OCI-LY1 (cell line): ENCODE data around the gene EML6.

ENCODE experiments used
- H2AFZ ChIP-seq: fragments of 200-600 bp; sonication (generic), shearing (Covaris generic); 2 replicates; pipeline ENCODE4 v1.6.0; 2014; ENCODE audit warnings: antibody characterized with exemption, mild to moderate bottlenecking, low read length
- H3F3A ChIP-seq: fragments of 200-600 bp; sonication (generic), shearing (Covaris generic); 2 replicates; pipeline ENCODE4 v1.6.0; 2014; ENCODE audit warnings: mild to moderate bottlenecking, antibody characterized with exemption, low read length, moderate library complexity; ENCODE audit not compliant: insufficient read depth
- H3K27ac ChIP-seq: fragments of 200-600 bp; sonication (generic); 2 replicates; pipeline ENCODE4 v1.5.1; 2014; ENCODE audit warnings: low read length, mixed run types, mild to moderate bottlenecking, low read depth; ENCODE audit not compliant: poor library complexity, severe bottlenecking
- H3K27me3 ChIP-seq: fragments of 200-600 bp; sonication (generic); 2 replicates; pipeline ENCODE4 v1.6.0; 2014; ENCODE audit warnings: antibody characterized with exemption, mild to moderate bottlenecking, low read length, moderate library complexity; ENCODE audit not compliant: insufficient read depth
- H3K36me3 ChIP-seq: fragments of 200-600 bp; sonication (generic); 2 replicates; pipeline ENCODE4 v1.6.1; 2014; ENCODE audit warnings: mild to moderate bottlenecking, antibody characterized with exemption, low read length, moderate library complexity, mixed read lengths; ENCODE audit not compliant: insufficient read depth
- H3K4me1 ChIP-seq: fragments of 200-600 bp; sonication (generic); 2 replicates; pipeline ENCODE4 v1.5.1; 2014; ENCODE audit warnings: mild to moderate bottlenecking, low read length, moderate library complexity; ENCODE audit not compliant: insufficient read depth, severe bottlenecking
- H3K4me2 ChIP-seq: fragments of 200-600 bp; sonication (generic), shearing (Covaris generic); 2 replicates; pipeline ENCODE4 v1.6.1; 2014; ENCODE audit warnings: low read length
- H3K4me3 ChIP-seq: fragments of 200-600 bp; sonication (generic); 2 replicates; pipeline ENCODE4 v1.5.1; 2014; ENCODE audit warnings: low read length, low read depth, mild to moderate bottlenecking, mixed read lengths; ENCODE audit not compliant: poor library complexity, severe bottlenecking
- H3K79me2 ChIP-seq: fragments of 200-600 bp; shearing (Covaris generic); 2 replicates; pipeline ENCODE4 v1.6.1; 2016; ENCODE audit warnings: mixed run types, low read length, mixed read lengths; ENCODE audit not compliant: insufficient read depth
- H3K9ac ChIP-seq: fragments of 200-600 bp; sonication (generic), shearing (Covaris generic); 2 replicates; pipeline ENCODE4 v1.6.1; 2014; ENCODE audit warnings: mild to moderate bottlenecking, low read length, mixed read lengths
- H3K9me2 ChIP-seq: fragments of 200-600 bp; sonication (generic), shearing (Covaris generic); 2 replicates; pipeline ENCODE4 v1.6.1; 2014; ENCODE audit warnings: low read depth, mild to moderate bottlenecking, low read length, mixed read lengths
- H3K9me3 ChIP-seq: fragments of 200-600 bp; shearing (Covaris generic); 2 replicates; pipeline ENCODE4 v1.6.1; 2014; ENCODE audit warnings: low read length, mixed read lengths
- H4K20me1 ChIP-seq: fragments of 200-600 bp; sonication (generic), shearing (Covaris generic); 2 replicates; pipeline ENCODE4 v1.6.0; 2016; ENCODE audit warnings: mild to moderate bottlenecking, low read length; ENCODE audit not compliant: insufficient read depth
- CTCF ChIP-seq: fragments of 200-600 bp; sonication (generic), shearing (Covaris generic); IDR thresholded peaks from 2 replicates; pipeline ENCODE4 v1.5.1; 2017; ENCODE audit warnings: mild to moderate bottlenecking, antibody characterized with exemption, low read length, moderate library complexity, mixed read lengths
- EZH2 ChIP-seq: fragments of 200-600 bp; sonication (generic), shearing (Covaris generic); IDR thresholded peaks from 2 replicates; pipeline ENCODE4 v1.8.0; 2017; ENCODE audit warnings: borderline replicate concordance, mixed run types, mild to moderate bottlenecking, antibody characterized with exemption, low read length, moderate library complexity, mixed read lengths

EML6 gene

GRCh38 chr2:54966165-54966832, 242.8 kb downstream of the EML6 start:
- Histone ChIP-seq H3K4me1 (no peaks in the 10 kb centered on the region), H3K36me3 (peaks cover 95% of the 10 kb centered on the region), H3K27me3 (no peaks in the 10 kb centered on the region), H3K9ac (no peak overlapping the region), H3K9me3 (no peaks in the 10 kb centered on the region), H3K9me2 (no peaks in the 10 kb centered on the region), H3K27ac (no peak overlapping the region), H3K79me2 (no peaks in the 10 kb centered on the region), H3K4me2 (no peak overlapping the region), H3F3A (0 out of 2 replicates have a peak, but pooled peaks cover 4% of the 10 kb centered on the region), H3K4me3 (no peak overlapping the region), H4K20me1 (no peaks in the 10 kb centered on the region), H2AFZ (no peak overlapping the region)
- TF ChIP-seq CTCF (no peak), EZH2 (no peak)

GRCh38 chr2:54966837-54967236, 243.4 kb downstream of the EML6 start:
- H3K4me2 ChIP-seq = no peak overlapping the region
- H3K4me3 ChIP-seq = no peak overlapping the region
- H3K27me3 ChIP-seq = no peaks in the 10 kb centered on the region
- H3K9me3 ChIP-seq = no peaks in the 10 kb centered on the region
- H3K9ac ChIP-seq = no peak overlapping the region
- no peak overlapping the region for H2AFZ ChIP-seq
- TF ChIP-seq CTCF (no peak), EZH2 (no peak)
- H3K79me2 ChIP-seq = no peaks in the 10 kb centered on the region
- H3K9me2 ChIP-seq = no peaks in the 10 kb centered on the region
- no peak overlapping the region for H3K27ac ChIP-seq
- peaks cover 4% of the 10 kb centered on the region; the same call in 1 of the 2 replicates for H3F3A ChIP-seq
- H4K20me1 ChIP-seq = no peaks in the 10 kb centered on the region
- no peaks in the 10 kb centered on the region for H3K4me1 ChIP-seq
- H3K36me3 ChIP-seq = peaks cover 96% of the 10 kb centered on the region

- Histone ChIP-seq H2AFZ (no peak overlapping the region), H3K27ac (no peak overlapping the region), H3K27me3 (no peaks in the 10 kb centered on the region), H3K4me3 (no peak overlapping the region), H3K4me1 (no peaks in the 10 kb centered on the region), H3K36me3 (peaks cover 98% of the 10 kb centered on the region), H3F3A (peaks cover 7% of the 10 kb centered on the region; the same call in 1 of the 2 replicates), H3K9me3 (no peaks in the 10 kb centered on the region), H3K4me2 (no peak overlapping the region), H3K79me2 (no peaks in the 10 kb centered on the region), H3K9me2 (no peaks in the 10 kb centered on the region), H4K20me1 (no peaks in the 10 kb centered on the region), H3K9ac (no peak overlapping the region)
- TF ChIP-seq CTCF = no peak
- TF ChIP-seq EZH2 = no peak
Observed at GRCh38 chr2:54967269-54967668, 243.8 kb downstream of the EML6 start.
